Measurements from ENCODE around the gene COL13A1.

- no peak for TF ChIP-seq ELF4 (IDR thresholded peaks at IDR 0.05)
- no peak for TF ChIP-seq TARDBP (IDR thresholded peaks at IDR 0.05)
- TF ChIP-seq FOXM1 (IDR thresholded peaks at IDR 0.05; ENCODE audit: borderline replicate concordance): no peak
- TF ChIP-seq L3MBTL2 (conservative IDR thresholded peaks at IDR 0.05): no peak
- TF ChIP-seq BHLHE40 (IDR thresholded peaks at IDR 0.05; ENCODE audit: borderline replicate concordance): no peak
- TF ChIP-seq CTBP1 (IDR thresholded peaks at IDR 0.05; ENCODE audit: borderline replicate concordance): no peak
- no peak for TF ChIP-seq HDGF (IDR thresholded peaks at IDR 0.05; ENCODE audit: borderline replicate concordance)
- TF ChIP-seq SP1 (IDR thresholded peaks at IDR 0.05): no peak
- TF ChIP-seq ZNF384 (IDR thresholded peaks at IDR 0.05): no peak
- TF ChIP-seq PKNOX1 (IDR thresholded peaks at IDR 0.05): no peak
- no peak for TF ChIP-seq LEF1 (IDR thresholded peaks at IDR 0.05; ENCODE audit: borderline replicate concordance)
- TF ChIP-seq SUZ12 (IDR thresholded peaks at IDR 0.05): no peak
- no peak for TF ChIP-seq NFRKB (IDR thresholded peaks at IDR 0.05)
- TF ChIP-seq ARNT (IDR thresholded peaks at IDR 0.05): no peak
These were observed 14.0 kb upstream of the COL13A1 start for GRCh38 chr10:69787681-69788080.

Data from HEK293T (cell line).